Erythroblast (primary cell): ENCODE measurements around the gene MED20.

Experiments used
- GATA1 ChIP-seq: IDR thresholded peaks from 2 replicates; pipeline ENCODE4 v1.6.1; 2011; ENCODE audit warnings: low read depth, mild to moderate bottlenecking, control low read depth, low read length, moderate library complexity
- POLR2A ChIP-seq: IDR thresholded peaks from 2 replicates; pipeline ENCODE4 v1.6.1; 2011; ENCODE audit warnings: mild to moderate bottlenecking, low read length

DNA sequence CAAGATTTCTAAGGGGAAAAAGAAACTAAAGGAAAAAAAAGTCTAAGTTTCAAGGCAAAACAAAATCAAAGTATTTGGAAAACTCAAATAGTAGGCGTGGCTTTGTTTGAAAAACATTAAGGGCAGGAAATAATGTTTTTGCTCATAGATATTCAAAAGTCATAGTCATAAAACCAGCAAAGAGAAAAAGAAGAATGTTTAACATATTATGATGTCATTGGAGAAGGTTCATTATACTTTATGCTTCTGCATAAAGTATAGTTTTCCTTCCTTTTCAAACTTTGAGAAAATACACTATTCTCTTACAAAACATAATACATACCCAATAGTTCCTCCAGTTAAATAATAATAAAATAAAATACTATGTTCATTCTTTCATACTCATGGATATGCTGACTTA, 39.4 kb downstream of the MED20 start:
- TF ChIP-seq POLR2A, result no peak
- no peak for TF ChIP-seq GATA1
